COLO668 (cell line): ENCODE data around the gene HDAC10.
"Not testable (repeated sequence)": the region's sequence is repeated elsewhere in the genome, so short reads cannot be mapped to it uniquely, and the experiment has no call there.

Source experiments
- DNase-seq: peaks from one replicate; lab custom pipeline; 2025; ENCODE audit not compliant: unreplicated experiment; lab: John Stamatoyannopoulos, UW

Gene HDAC10

GRCh38 chr22:50205781-50206569 lies 45.1 kb downstream of the HDAC10 start:
- no peak for DNase-seq

- not testable (repeated sequence) for DNase-seq
Observed at GRCh38 chr22:50204998-50205397, 46.1 kb downstream of the HDAC10 start.

GRCh38 chr22:50204571-50204970 lies 46.5 kb downstream of the HDAC10 start:
- DNase-seq = no peak

GRCh38 chr22:50203288-50203687 lies 47.8 kb downstream of the HDAC10 start:
- no peak for DNase-seq

- DNase-seq = no peak
Observed at GRCh38 chr22:50202130-50202666, 48.9 kb downstream of the HDAC10 start.

GRCh38 chr22:50201191-50202129 lies 49.6 kb downstream of the HDAC10 start:
- DNase-seq = peak; percentile 62

GRCh38 chr22:50200461-50201190 lies 50.4 kb downstream of the HDAC10 start, which contains the start of gene SELENOO:
Gene SELENOO, plus strand, starts transcription at chr22:50201011. Its CDS starts 26 bp downstream, at chr22:50201037.
- DNase-seq = peak; percentile 95

- DNase-seq = peak; percentile 42
Observed at GRCh38 chr22:50199829-50200460, 51.1 kb downstream of the HDAC10 start.

GRCh38 chr22:50199251-50199721 lies 51.8 kb downstream of the HDAC10 start:
- DNase-seq = no peak

- DNase-seq = no peak
Observed at GRCh38 chr22:50198624-50199017, 52.4 kb downstream of the HDAC10 start.

- no peak for DNase-seq
Observed at GRCh38 chr22:50197856-50198623, 53.0 kb downstream of the HDAC10 start.

- DNase-seq = no peak
Observed at GRCh38 chr22:50197000-50197800, 53.9 kb downstream of the HDAC10 start.

GRCh38 chr22:50196256-50196655 lies 54.8 kb downstream of the HDAC10 start:
- DNase-seq = no peak
